ENCODE measurements around the gene DDX43. TPM values are rescaled to one million over a fixed set of nuclear protein-coding genes. Genes with fewer than 3 reads are reported as not detected.
A peak's percentile ranks its signal among the peaks of the same experiment; 100 is the strongest.
"Not testable (repeated sequence)": the region's sequence is repeated elsewhere in the genome, so short reads cannot be mapped to it uniquely, and the experiment has no call there.

The DDX43 gene
- total and polyA plus RNA-seq, 2 donors (not counting 1 experiment from before 2014, with no cell fraction given) = 1.8 to 2.1 TPM

GRCh38 chr6:73459474-73459873 is 64.8 kb downstream of the DDX43 start:
- CTCF ChIA-PET; ATAC-seq (ENCODE audit: low read depth); intact Hi-C loops (cut with micrococcal nuclease); DNase-seq; H3K4me2 ChIP-seq (replicated peaks; ENCODE audit: low read depth, low read length, poor library complexity, severe bottlenecking); H3K9me3 ChIP-seq (ENCODE audit: control extremely low read depth in 1 of 3, control insufficient read depth in 2 of 3, insufficient read depth in 1 of 3, low read length in 2 of 3); H3K4me3 ChIP-seq (ENCODE audit: control extremely low read depth in 1 of 5, extremely low read depth in 1 of 5, insufficient read depth in 1 of 5, low read depth in 2 of 5, low read length in 4 of 5); H3K36me3 ChIP-seq (replicated peaks in 1 of 2; ENCODE audit: control extremely low read depth in 1 of 2, control insufficient read depth in 1 of 2, extremely low read depth in 1 of 2, insufficient read depth in 2 of 2, low read length in 1 of 2); H3K9ac ChIP-seq (ENCODE audit: low read length); H2AFZ ChIP-seq (ENCODE audit: insufficient read depth, low read depth, low read length, poor library complexity, severe bottlenecking); H3K27me3 ChIP-seq (replicated peaks in 1 of 4; ENCODE audit: control extremely low read depth in 1 of 4, control insufficient read depth in 3 of 4, insufficient read depth in 4 of 4, low read length in 3 of 4); H3K9me3 Mint-ChIP-seq (ENCODE audit: insufficient read depth); H3K27me3 Mint-ChIP-seq; H4K20me1 ChIP-seq (ENCODE audit: control insufficient read depth, insufficient read depth, low read length, poor library complexity, severe bottlenecking): not testable (repeated sequence)
- peak overlapping the region in 1 of 2 donors; percentile 12 for H3K27ac ChIP-seq (ENCODE audit: low read length in 2 of 2)
- Mint-ChIP-seq H3K27ac (peak overlapping the region; percentile 61), H3K4me3 (peak overlapping the region; percentile 34), H3K4me1 (peaks cover 30% of the 10 kb centered on the region)
- 85% methylated on average over 6 of the region's 7 CpGs for WGBS (ENCODE audit: insufficient coverage)
- H3K79me2 ChIP-seq (ENCODE audit: control insufficient read depth, insufficient read depth, low read length) = peaks cover 61% of the 10 kb centered on the region
- POLR2A ChIA-PET = interaction anchor here (3.9 kb wide), 1 partner anchor 8 kb away, joined by 34 read pairs; the partner anchor contains the start of gene CGAS
- H3K4me1 ChIP-seq (ENCODE audit: control insufficient read depth in 2 of 2, insufficient read depth in 2 of 2, low read length in 2 of 2) = peaks cover 12 to 31% of the 10 kb centered on the region in 2 donors

GRCh38 chr6:73460056-73460455 is 65.4 kb downstream of the DDX43 start:
- H3K4me2 ChIP-seq (replicated peaks; ENCODE audit: low read depth, low read length, poor library complexity, severe bottlenecking) = peak overlapping the region; percentile 3
- no peaks in the 10 kb centered on the region for H3K9me3 Mint-ChIP-seq (ENCODE audit: insufficient read depth)

More at GRCh38 chr6:73460056-73460455, 65.4 kb downstream of the DDX43 start:
- TF ChIP-seq, protein P1, sequence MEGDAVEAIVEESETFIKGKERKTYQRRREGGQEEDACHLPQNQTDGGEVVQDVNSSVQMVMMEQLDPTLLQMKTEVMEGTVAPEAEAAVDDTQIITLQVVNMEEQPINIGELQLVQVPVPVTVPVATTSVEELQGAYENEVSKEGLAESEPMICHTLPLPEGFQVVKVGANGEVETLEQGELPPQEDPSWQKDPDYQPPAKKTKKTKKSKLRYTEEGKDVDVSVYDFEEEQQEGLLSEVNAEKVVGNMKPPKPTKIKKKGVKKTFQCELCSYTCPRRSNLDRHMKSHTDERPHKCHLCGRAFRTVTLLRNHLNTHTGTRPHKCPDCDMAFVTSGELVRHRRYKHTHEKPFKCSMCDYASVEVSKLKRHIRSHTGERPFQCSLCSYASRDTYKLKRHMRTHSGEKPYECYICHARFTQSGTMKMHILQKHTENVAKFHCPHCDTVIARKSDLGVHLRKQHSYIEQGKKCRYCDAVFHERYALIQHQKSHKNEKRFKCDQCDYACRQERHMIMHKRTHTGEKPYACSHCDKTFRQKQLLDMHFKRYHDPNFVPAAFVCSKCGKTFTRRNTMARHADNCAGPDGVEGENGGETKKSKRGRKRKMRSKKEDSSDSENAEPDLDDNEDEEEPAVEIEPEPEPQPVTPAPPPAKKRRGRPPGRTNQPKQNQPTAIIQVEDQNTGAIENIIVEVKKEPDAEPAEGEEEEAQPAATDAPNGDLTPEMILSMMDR (IDR thresholded peaks at IDR 0.05) = no peak
- TF ChIP-seq EZH2 (IDR thresholded peaks at IDR 0.05; ENCODE audit: borderline replicate concordance, insufficient read depth, low read depth, low read length, poor library complexity, severe bottlenecking) = no peak
- Histone ChIP-seq H3K4me1 (ENCODE audit: control insufficient read depth in 2 of 2, insufficient read depth in 2 of 2, low read length in 2 of 2) (peaks cover 12 to 31% of the 10 kb centered on the region in 2 donors), H3K27me3 (replicated peaks in 1 of 4; ENCODE audit: control extremely low read depth in 1 of 4, control insufficient read depth in 3 of 4, insufficient read depth in 4 of 4, low read length in 3 of 4) (no peaks in the 10 kb centered on the region), H2AFZ (ENCODE audit: insufficient read depth, low read depth, low read length, poor library complexity, severe bottlenecking) (no peak overlapping the region), H3K79me2 (ENCODE audit: control insufficient read depth, insufficient read depth, low read length) (peaks cover 66% of the 10 kb centered on the region), H3K9ac (ENCODE audit: low read length) (no peak overlapping the region), H3K27ac (ENCODE audit: low read length in 2 of 2) (peak overlapping the region in 1 of 2 donors; percentile 96), H3K9me3 (ENCODE audit: control extremely low read depth in 1 of 3, control insufficient read depth in 2 of 3, insufficient read depth in 1 of 3, low read length in 2 of 3) (no peaks in the 10 kb centered on the region), H4K20me1 (ENCODE audit: control insufficient read depth, insufficient read depth, low read length, poor library complexity, severe bottlenecking) (no peaks in the 10 kb centered on the region), H3K4me3 (ENCODE audit: control extremely low read depth in 1 of 5, extremely low read depth in 1 of 5, insufficient read depth in 1 of 5, low read depth in 2 of 5, low read length in 4 of 5) (no peak overlapping the region), H3K36me3 (replicated peaks in 1 of 2; ENCODE audit: control extremely low read depth in 1 of 2, control insufficient read depth in 1 of 2, extremely low read depth in 1 of 2, insufficient read depth in 2 of 2, low read length in 1 of 2) (peaks cover 0 to 8% of the 10 kb centered on the region in 2 experiments)
- DNase-seq (no peak), ATAC-seq (ENCODE audit: low read depth) (no peak)
- Mint-ChIP-seq H3K4me3 (peak overlapping the region; percentile 44), H3K27me3 (no peaks in the 10 kb centered on the region), H3K27ac (peak overlapping the region; percentile 85), H3K4me1 (peaks cover 30% of the 10 kb centered on the region)
- POLR2A ChIA-PET = interaction anchor here (0.7 to 3.9 kb wide), 4 partner anchors 8 to 845 kb away, joined by 3 to 34 read pairs (median 20); partner anchors contain the start of genes CGAS and EEF1A1
- CTCF ChIA-PET = interaction anchor here (0.7 to 2.1 kb wide), 2 partner anchors 153 to 244 kb away, joined by 3 to 4 read pairs; no protein-coding TSS in a partner anchor
- WGBS (ENCODE audit: insufficient coverage) = no CpG with 5 or more reads among the region's 5 CpGs
- intact Hi-C loops (cut with micrococcal nuclease) = loop anchor here (10.0 kb wide), 1 partner anchor 1825 kb away; the partner anchor contains the start of gene TMEM30A

All from B cell (primary cell).